ENCODE data around the gene SNCG.

DNA sequence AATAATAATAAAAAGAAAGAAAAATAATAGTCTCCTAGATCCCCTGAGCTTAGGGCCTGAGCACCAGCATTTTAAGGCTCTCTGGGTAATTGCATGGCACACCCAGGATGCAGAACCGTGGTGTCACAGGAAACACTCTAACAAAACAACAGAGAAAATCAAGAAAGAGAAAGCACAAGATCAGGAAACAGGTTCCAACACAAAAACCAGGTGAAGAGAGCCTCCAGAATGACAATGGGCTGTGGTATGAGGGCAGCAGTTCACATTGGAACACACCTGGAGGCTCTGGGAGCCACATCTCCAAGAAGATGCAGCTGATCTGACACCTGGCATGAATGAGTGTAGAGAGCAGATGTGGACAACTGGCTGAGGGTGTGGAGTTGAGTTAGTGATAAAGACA is 8.1 kb upstream of the SNCG start:
- TF ChIP-seq EZH2 (optimal IDR thresholded peaks at IDR 0.05; ENCODE audit: low read depth, low read length): no peak
- TF ChIP-seq, protein P1, sequence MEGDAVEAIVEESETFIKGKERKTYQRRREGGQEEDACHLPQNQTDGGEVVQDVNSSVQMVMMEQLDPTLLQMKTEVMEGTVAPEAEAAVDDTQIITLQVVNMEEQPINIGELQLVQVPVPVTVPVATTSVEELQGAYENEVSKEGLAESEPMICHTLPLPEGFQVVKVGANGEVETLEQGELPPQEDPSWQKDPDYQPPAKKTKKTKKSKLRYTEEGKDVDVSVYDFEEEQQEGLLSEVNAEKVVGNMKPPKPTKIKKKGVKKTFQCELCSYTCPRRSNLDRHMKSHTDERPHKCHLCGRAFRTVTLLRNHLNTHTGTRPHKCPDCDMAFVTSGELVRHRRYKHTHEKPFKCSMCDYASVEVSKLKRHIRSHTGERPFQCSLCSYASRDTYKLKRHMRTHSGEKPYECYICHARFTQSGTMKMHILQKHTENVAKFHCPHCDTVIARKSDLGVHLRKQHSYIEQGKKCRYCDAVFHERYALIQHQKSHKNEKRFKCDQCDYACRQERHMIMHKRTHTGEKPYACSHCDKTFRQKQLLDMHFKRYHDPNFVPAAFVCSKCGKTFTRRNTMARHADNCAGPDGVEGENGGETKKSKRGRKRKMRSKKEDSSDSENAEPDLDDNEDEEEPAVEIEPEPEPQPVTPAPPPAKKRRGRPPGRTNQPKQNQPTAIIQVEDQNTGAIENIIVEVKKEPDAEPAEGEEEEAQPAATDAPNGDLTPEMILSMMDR (IDR thresholded peaks at IDR 0.05; ENCODE audit: low read length): no peak

Measured in MM.1S (cell line).